Activated naive CD4-positive, alpha-beta T cell treated with anti-CD3 and anti-CD28 coated beads, Interleukin-2, amount 10 ng/mL, durations not matched to agents 7 days and 5 days (primary cell): ENCODE measurements around the gene RTL3.

Experiments used
- CTCF ChIA-PET: fragments of 350-600 bp; sonication (Branson Sonifier 250); formaldehyde crosslinking; loops from one replicate; lab custom pipeline; 2021; ENCODE audit warnings: antibody characterized with exemption; lab: Charles Lee
- DNase-seq: peaks from one replicate; pipeline ENCODE4 v3.0.0-alpha.2; 2020
- H3K27ac Mint-ChIP-seq: one replicate; pipeline ENCODE4 v1.8.0; 2021; ENCODE audit warnings: mild to moderate bottlenecking, moderate library complexity, mixed read lengths
- H3K27me3 Mint-ChIP-seq: one replicate; pipeline ENCODE4 v1.8.0; 2021; ENCODE audit warnings: mild to moderate bottlenecking, mixed read lengths
- H3K36me3 Mint-ChIP-seq: one replicate; pipeline ENCODE4 v1.8.0; 2021; ENCODE audit warnings: mixed read lengths
- H3K4me1 Mint-ChIP-seq: one replicate; pipeline ENCODE4 v1.8.0; 2021; ENCODE audit warnings: mixed read lengths
- H3K4me3 Mint-ChIP-seq: one replicate; pipeline ENCODE4 v1.8.0; 2021; ENCODE audit warnings: mild to moderate bottlenecking, moderate library complexity, mixed read lengths
- H3K9me3 Mint-ChIP-seq: one replicate; pipeline ENCODE4 v1.8.0; 2021; ENCODE audit warnings: mixed read lengths

Gene RTL3

GRCh38 chrX:78658845-78659744 lies at the start of gene RTL3:
RTL3 (minus strand) TSS chrX:78659328; CDS start chrX:78658420, 908 bp downstream.
- peak within 1 kb of the TSS; percentile 64 for H3K27ac Mint-ChIP-seq
- peaks cover 4% of the 10 kb centered on the region for H3K27me3 Mint-ChIP-seq
- peaks cover 5% of the 10 kb centered on the region for H3K9me3 Mint-ChIP-seq
- H3K36me3 Mint-ChIP-seq = peaks cover 8% of the 10 kb centered on the region
- H3K4me3 Mint-ChIP-seq = peak within 1 kb of the TSS; percentile 31
- no peak for DNase-seq
- peaks cover 27% of the 10 kb centered on the region for H3K4me1 Mint-ChIP-seq
- CTCF ChIA-PET = no interaction called here

- no peak for DNase-seq
- no peaks in the 10 kb centered on the region for H3K4me1 Mint-ChIP-seq
- CTCF ChIA-PET = interaction anchor here (1.1 to 2.0 kb wide), 2 partner anchors 112 to 153 kb away, joined by 3 to 11 read pairs; no protein-coding TSS in a partner anchor
- H3K27me3 Mint-ChIP-seq = no peaks in the 10 kb centered on the region
- no peaks in the 10 kb centered on the region for H3K36me3 Mint-ChIP-seq
- no peaks in the 10 kb centered on the region for H3K9me3 Mint-ChIP-seq
- H3K27ac Mint-ChIP-seq = no peak overlapping the region
- H3K4me3 Mint-ChIP-seq = no peak overlapping the region
Observed at GRCh38 chrX:78708816-78709215, 49.7 kb upstream of the RTL3 start.

GRCh38 chrX:78708262-78708661 lies 49.1 kb upstream of the RTL3 start:
- H3K9me3 Mint-ChIP-seq = no peaks in the 10 kb centered on the region
- no peak overlapping the region for H3K27ac Mint-ChIP-seq
- no peaks in the 10 kb centered on the region for H3K27me3 Mint-ChIP-seq
- no peaks in the 10 kb centered on the region for H3K36me3 Mint-ChIP-seq
- no peaks in the 10 kb centered on the region for H3K4me1 Mint-ChIP-seq
- CTCF ChIA-PET = interaction anchor here (1.1 to 2.0 kb wide), 2 partner anchors 112 to 152 kb away, joined by 3 to 11 read pairs; no protein-coding TSS in a partner anchor
- no peak overlapping the region for H3K4me3 Mint-ChIP-seq
- no peak for DNase-seq

GRCh38 chrX:78706071-78706470 lies 46.9 kb upstream of the RTL3 start:
- CTCF ChIA-PET = no interaction called here
- no peaks in the 10 kb centered on the region for H3K9me3 Mint-ChIP-seq
- no peak overlapping the region for H3K4me3 Mint-ChIP-seq
- H3K27me3 Mint-ChIP-seq = no peaks in the 10 kb centered on the region
- no peak overlapping the region for H3K27ac Mint-ChIP-seq
- no peaks in the 10 kb centered on the region for H3K36me3 Mint-ChIP-seq
- DNase-seq = no peak
- no peaks in the 10 kb centered on the region for H3K4me1 Mint-ChIP-seq

- DNase-seq = no peak
- no peaks in the 10 kb centered on the region for H3K4me1 Mint-ChIP-seq
- no peaks in the 10 kb centered on the region for H3K36me3 Mint-ChIP-seq
- no peak overlapping the region for H3K27ac Mint-ChIP-seq
- CTCF ChIA-PET = no interaction called here
- no peak overlapping the region for H3K4me3 Mint-ChIP-seq
- no peaks in the 10 kb centered on the region for H3K27me3 Mint-ChIP-seq
- peaks cover 2% of the 10 kb centered on the region for H3K9me3 Mint-ChIP-seq
Observed at GRCh38 chrX:78693536-78693935, 34.4 kb upstream of the RTL3 start.

- Mint-ChIP-seq H3K4me1 (no peaks in the 10 kb centered on the region), H3K27ac (no peak overlapping the region), H3K9me3 (peaks cover 2% of the 10 kb centered on the region), H3K4me3 (no peak overlapping the region), H3K36me3 (no peaks in the 10 kb centered on the region), H3K27me3 (no peaks in the 10 kb centered on the region)
- DNase-seq = no peak
- CTCF ChIA-PET = no interaction called here
Observed at GRCh38 chrX:78693012-78693411, 33.9 kb upstream of the RTL3 start.

GRCh38 chrX:78687586-78687985 lies 28.5 kb upstream of the RTL3 start:
- Mint-ChIP-seq H3K27ac (no peak overlapping the region), H3K4me3 (no peak overlapping the region), H3K27me3 (no peaks in the 10 kb centered on the region), H3K4me1 (no peaks in the 10 kb centered on the region), H3K9me3 (no peaks in the 10 kb centered on the region), H3K36me3 (no peaks in the 10 kb centered on the region)
- CTCF ChIA-PET = no interaction called here
- DNase-seq = no peak

GRCh38 chrX:78673246-78673645 lies 14.1 kb upstream of the RTL3 start:
- DNase-seq = no peak
- Mint-ChIP-seq H3K4me1 (no peaks in the 10 kb centered on the region), H3K9me3 (no peaks in the 10 kb centered on the region), H3K36me3 (no peaks in the 10 kb centered on the region), H3K4me3 (no peak overlapping the region), H3K27me3 (no peaks in the 10 kb centered on the region), H3K27ac (no peak overlapping the region)
- CTCF ChIA-PET = no interaction called here

- Mint-ChIP-seq H3K27ac (no peak overlapping the region), H3K36me3 (peaks cover 2% of the 10 kb centered on the region), H3K9me3 (peaks cover 2% of the 10 kb centered on the region), H3K27me3 (no peaks in the 10 kb centered on the region), H3K4me3 (no peak overlapping the region), H3K4me1 (peaks cover under 1% of the 10 kb centered on the region)
- CTCF ChIA-PET = no interaction called here
- DNase-seq = no peak
Observed at GRCh38 chrX:78665342-78665741, 6.2 kb upstream of the RTL3 start.

- peaks cover 20% of the 10 kb centered on the region for H3K4me1 Mint-ChIP-seq
- no peaks in the 10 kb centered on the region for H3K9me3 Mint-ChIP-seq
- CTCF ChIA-PET = no interaction called here
- H3K4me3 Mint-ChIP-seq = no peak overlapping the region
- H3K27me3 Mint-ChIP-seq = no peaks in the 10 kb centered on the region
- no peak for DNase-seq
- no peaks in the 10 kb centered on the region for H3K36me3 Mint-ChIP-seq
- H3K27ac Mint-ChIP-seq = no peak overlapping the region
Observed at GRCh38 chrX:78661836-78662235, 2.7 kb upstream of the RTL3 start.

GRCh38 chrX:78659955-78660354 lies 827 bp upstream of the RTL3 start:
- no peak for DNase-seq
- peaks cover 20% of the 10 kb centered on the region for H3K4me1 Mint-ChIP-seq
- no peak overlapping the region for H3K27ac Mint-ChIP-seq
- peaks cover under 1% of the 10 kb centered on the region for H3K9me3 Mint-ChIP-seq
- CTCF ChIA-PET = no interaction called here
- H3K4me3 Mint-ChIP-seq = no peak overlapping the region
- peaks cover 3% of the 10 kb centered on the region for H3K36me3 Mint-ChIP-seq
- H3K27me3 Mint-ChIP-seq = no peaks in the 10 kb centered on the region

- H3K4me3 Mint-ChIP-seq = peak overlapping the region; percentile 31
- peak overlapping the region; percentile 64 for H3K27ac Mint-ChIP-seq
- DNase-seq = no peak
- peaks cover 4% of the 10 kb centered on the region for H3K27me3 Mint-ChIP-seq
- H3K36me3 Mint-ChIP-seq = peaks cover 8% of the 10 kb centered on the region
- CTCF ChIA-PET = no interaction called here
- peaks cover 31% of the 10 kb centered on the region for H3K4me1 Mint-ChIP-seq
- peaks cover 5% of the 10 kb centered on the region for H3K9me3 Mint-ChIP-seq
Observed at GRCh38 chrX:78658414-78658813, 714 bp downstream of the RTL3 start.

GRCh38 chrX:78655642-78656041 lies 3.5 kb downstream of the RTL3 start:
- CTCF ChIA-PET = no interaction called here
- H3K27ac Mint-ChIP-seq = no peak overlapping the region
- H3K9me3 Mint-ChIP-seq = peaks cover 5% of the 10 kb centered on the region
- DNase-seq = no peak
- H3K36me3 Mint-ChIP-seq = peaks cover 8% of the 10 kb centered on the region
- no peak overlapping the region for H3K4me3 Mint-ChIP-seq
- H3K27me3 Mint-ChIP-seq = peaks cover 4% of the 10 kb centered on the region
- H3K4me1 Mint-ChIP-seq = peaks cover 54% of the 10 kb centered on the region

- Mint-ChIP-seq H3K9me3 (peaks cover 9% of the 10 kb centered on the region), H3K27me3 (peaks cover 4% of the 10 kb centered on the region), H3K27ac (no peak overlapping the region), H3K4me3 (peak overlapping the region; percentile 35), H3K4me1 (peaks cover 44% of the 10 kb centered on the region), H3K36me3 (peaks cover 9% of the 10 kb centered on the region)
- CTCF ChIA-PET = interaction anchor here (0.6 to 1.5 kb wide), 2 partner anchors 58 to 98 kb away, joined by 3 to 4 read pairs; no protein-coding TSS in a partner anchor
- DNase-seq = peak; percentile 22
Observed at GRCh38 chrX:78653118-78653822, 5.9 kb downstream of the RTL3 start.
